HG02588 (cell line): ENCODE data around the gene MAST3.

Experiments
- ATAC-seq: cut with Tn5 transposase; IDR thresholded peaks from one replicate; pipeline ENCODE4 v1.9.1; 2021; ENCODE audit warnings: mild to moderate bottlenecking, moderate library complexity; ENCODE audit not compliant: unreplicated experiment

Gene MAST3

GRCh38 chr19:18109733-18110608 lies 12.4 kb downstream of the MAST3 start:
- ATAC-seq = peak; percentile 44

- ATAC-seq = no peak
Observed at GRCh38 chr19:18110609-18111232, 13.1 kb downstream of the MAST3 start.

- ATAC-seq = no peak
Observed at GRCh38 chr19:18112989-18113478, 15.5 kb downstream of the MAST3 start.

GRCh38 chr19:18113827-18114226 lies 16.2 kb downstream of the MAST3 start:
- ATAC-seq = no peak

GRCh38 chr19:18114483-18114882 lies 16.9 kb downstream of the MAST3 start:
- no peak for ATAC-seq

- no peak for ATAC-seq
Observed at GRCh38 chr19:18117364-18117691, 19.8 kb downstream of the MAST3 start.

- ATAC-seq = peak; percentile 75
Observed at GRCh38 chr19:18117692-18118378, 20.3 kb downstream of the MAST3 start.

- no peak for ATAC-seq
Observed at GRCh38 chr19:18118420-18119012, 20.9 kb downstream of the MAST3 start.

GRCh38 chr19:18119013-18119716 lies 21.6 kb downstream of the MAST3 start:
- no peak for ATAC-seq

GRCh38 chr19:18119717-18120105 lies 22.1 kb downstream of the MAST3 start:
- ATAC-seq = no peak

GRCh38 chr19:18120127-18120526 lies 22.5 kb downstream of the MAST3 start:
- ATAC-seq = no peak

GRCh38 chr19:18121166-18121565 lies 23.6 kb downstream of the MAST3 start:
- no peak for ATAC-seq

GRCh38 chr19:18122424-18122823 lies 24.8 kb downstream of the MAST3 start:
- ATAC-seq = no peak

- no peak for ATAC-seq
Observed at GRCh38 chr19:18122860-18123795, 25.6 kb downstream of the MAST3 start.

GRCh38 chr19:18123819-18124218 lies 26.2 kb downstream of the MAST3 start:
- no peak for ATAC-seq

GRCh38 chr19:18126097-18126496 lies 28.5 kb downstream of the MAST3 start:
- ATAC-seq = no peak

- ATAC-seq = no peak
Observed at GRCh38 chr19:18128044-18128443, 30.5 kb downstream of the MAST3 start.

- no peak for ATAC-seq
Observed at GRCh38 chr19:18128805-18129204, 31.2 kb downstream of the MAST3 start.

- no peak for ATAC-seq
Observed at GRCh38 chr19:18130523-18131242, 33.1 kb downstream of the MAST3 start.
